Measurements from ENCODE around the gene ARL4A. TPM values are rescaled to one million over a fixed set of nuclear protein-coding genes. Genes with fewer than 3 reads are reported as not detected.
A peak's percentile ranks its signal among the peaks of the same experiment; 100 is the strongest.

ARL4A gene
- total RNA-seq, 1 donor = 25.3 TPM

DNA sequence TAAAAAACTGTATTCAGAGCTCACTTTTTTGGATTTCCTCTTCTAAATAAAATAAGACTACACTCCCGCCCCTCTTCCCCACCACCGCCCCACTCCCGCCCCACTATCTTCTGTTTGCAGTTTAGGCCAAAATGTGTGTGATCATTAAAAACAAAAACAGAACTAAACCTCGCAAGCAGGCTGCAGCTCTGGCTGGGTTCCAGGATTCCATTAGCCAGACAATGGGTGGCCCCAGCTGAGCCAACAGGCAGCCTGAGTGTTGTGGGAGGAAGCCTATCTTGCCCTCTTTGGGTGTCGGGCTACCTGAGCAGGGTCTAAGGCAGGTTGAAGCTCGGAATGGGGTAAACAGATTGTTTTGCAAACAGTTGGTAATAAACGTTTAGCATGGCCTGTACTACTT is 41.7 kb downstream of the ARL4A start:
- no peaks in the 10 kb centered on the region for H4K20me1 ChIP-seq (ENCODE audit: insufficient read depth, low read length)
- H3K4me2 ChIP-seq (ENCODE audit: insufficient read depth, low read length) = no peak overlapping the region
- no peaks in the 10 kb centered on the region for H3K79me2 ChIP-seq (ENCODE audit: insufficient read depth, low read length)
- no peaks in the 10 kb centered on the region for H3K36me3 ChIP-seq (ENCODE audit: insufficient read depth, low read length)
- no peaks in the 10 kb centered on the region for H3K27me3 ChIP-seq (ENCODE audit: insufficient read depth, low read length)
- no peak for DNase-seq (ENCODE audit: insufficient read length, low spot score, missing footprints)
- no peak overlapping the region for H3K4me3 ChIP-seq (ENCODE audit: insufficient read depth, low read length)
- no peak overlapping the region for H3K27ac ChIP-seq (ENCODE audit: low read depth, low read length)
- no peaks in the 10 kb centered on the region for H3K9me3 ChIP-seq (ENCODE audit: low read depth, low read length)
- peaks cover 5% of the 10 kb centered on the region for H3K4me1 ChIP-seq (ENCODE audit: insufficient read depth, low read length)
- TF ChIP-seq CTCF (IDR thresholded peaks at IDR 0.05; ENCODE audit: extremely low read depth, low read depth, low read length) = no peak
- H2AFZ ChIP-seq (ENCODE audit: low read length) = no peak overlapping the region

- Histone ChIP-seq H4K20me1 (ENCODE audit: insufficient read depth, low read length) (no peaks in the 10 kb centered on the region), H2AFZ (ENCODE audit: low read length) (no peak overlapping the region), H3K79me2 (ENCODE audit: insufficient read depth, low read length) (no peaks in the 10 kb centered on the region), H3K4me1 (ENCODE audit: insufficient read depth, low read length) (peaks cover 5% of the 10 kb centered on the region), H3K4me2 (ENCODE audit: insufficient read depth, low read length) (no peak overlapping the region), H3K4me3 (ENCODE audit: insufficient read depth, low read length) (no peak overlapping the region), H3K27me3 (ENCODE audit: insufficient read depth, low read length) (no peaks in the 10 kb centered on the region), H3K27ac (ENCODE audit: low read depth, low read length) (no peak overlapping the region), H3K36me3 (ENCODE audit: insufficient read depth, low read length) (no peaks in the 10 kb centered on the region), H3K9me3 (ENCODE audit: low read depth, low read length) (no peaks in the 10 kb centered on the region)
- TF ChIP-seq CTCF (IDR thresholded peaks at IDR 0.05; ENCODE audit: extremely low read depth, low read depth, low read length) = no peak
- no peak for DNase-seq (ENCODE audit: insufficient read length, low spot score, missing footprints)
Observed at GRCh38 chr7:12730523-12730922, 43.1 kb downstream of the ARL4A start.

DNA sequence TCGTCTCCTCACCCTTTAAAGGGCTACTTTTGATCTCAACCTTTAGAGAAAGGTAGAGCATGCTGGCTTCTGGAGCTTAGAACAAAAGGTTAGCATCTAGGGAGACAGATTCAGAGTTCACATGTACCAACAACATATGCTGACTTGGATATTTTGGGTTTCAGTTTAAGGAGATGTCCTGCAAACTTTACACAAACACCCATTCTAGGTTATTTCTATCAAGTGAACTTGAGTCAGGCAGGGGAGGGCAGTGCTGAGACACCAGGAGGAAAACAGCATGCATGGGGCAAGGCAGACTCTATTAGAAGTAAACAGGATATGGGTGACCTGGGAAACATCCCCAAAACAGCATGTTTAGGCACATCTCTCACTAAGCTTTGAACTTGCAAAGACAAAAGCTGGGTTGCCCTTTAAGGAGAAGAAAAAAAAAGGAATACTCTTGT is 43.8 kb downstream of the ARL4A start:
- Histone ChIP-seq H2AFZ (ENCODE audit: low read length) (peak overlapping the region; percentile 53), H3K4me3 (ENCODE audit: insufficient read depth, low read length) (no peak overlapping the region), H3K9me3 (ENCODE audit: low read depth, low read length) (no peaks in the 10 kb centered on the region), H3K79me2 (ENCODE audit: insufficient read depth, low read length) (no peaks in the 10 kb centered on the region), H3K36me3 (ENCODE audit: insufficient read depth, low read length) (no peaks in the 10 kb centered on the region), H3K4me2 (ENCODE audit: insufficient read depth, low read length) (no peak overlapping the region), H3K4me1 (ENCODE audit: insufficient read depth, low read length) (peaks cover 5% of the 10 kb centered on the region), H4K20me1 (ENCODE audit: insufficient read depth, low read length) (no peaks in the 10 kb centered on the region), H3K27me3 (ENCODE audit: insufficient read depth, low read length) (no peaks in the 10 kb centered on the region), H3K27ac (ENCODE audit: low read depth, low read length) (no peak overlapping the region)
- no peak for DNase-seq (ENCODE audit: insufficient read length, low spot score, missing footprints)
- no peak for TF ChIP-seq CTCF (IDR thresholded peaks at IDR 0.05; ENCODE audit: extremely low read depth, low read depth, low read length)

GRCh38 chr7:12731775-12732174 is 44.3 kb downstream of the ARL4A start:
- H3K36me3 ChIP-seq (ENCODE audit: insufficient read depth, low read length) = no peaks in the 10 kb centered on the region
- no peaks in the 10 kb centered on the region for H3K9me3 ChIP-seq (ENCODE audit: low read depth, low read length)
- no peak for TF ChIP-seq CTCF (IDR thresholded peaks at IDR 0.05; ENCODE audit: extremely low read depth, low read depth, low read length)
- H4K20me1 ChIP-seq (ENCODE audit: insufficient read depth, low read length) = no peaks in the 10 kb centered on the region
- no peaks in the 10 kb centered on the region for H3K27me3 ChIP-seq (ENCODE audit: insufficient read depth, low read length)
- no peak overlapping the region for H3K4me3 ChIP-seq (ENCODE audit: insufficient read depth, low read length)
- no peak for DNase-seq (ENCODE audit: insufficient read length, low spot score, missing footprints)
- no peak overlapping the region for H3K4me2 ChIP-seq (ENCODE audit: insufficient read depth, low read length)
- H3K27ac ChIP-seq (ENCODE audit: low read depth, low read length) = no peak overlapping the region
- H3K79me2 ChIP-seq (ENCODE audit: insufficient read depth, low read length) = no peaks in the 10 kb centered on the region
- H3K4me1 ChIP-seq (ENCODE audit: insufficient read depth, low read length) = peaks cover 5% of the 10 kb centered on the region
- H2AFZ ChIP-seq (ENCODE audit: low read length) = no peak overlapping the region

Measured in osteoblast (primary cell).